ENCODE measurements around the gene SH2D3C. TPM values are rescaled to one million over a fixed set of nuclear protein-coding genes. Genes with fewer than 3 reads are reported as not detected.

Gene SH2D3C
- total RNA-seq, 1 donor from 2014 or later, result 19.3 TPM

GRCh38 chr9:127814619-127815511 lies 36.4 kb upstream of the SH2D3C start:
- Mint-ChIP-seq H3K9me3 (ENCODE audit: unreplicated experiment) (no peaks in the 10 kb centered on the region), H3K4me3 (ENCODE audit: unreplicated experiment) (no peak overlapping the region), H3K27ac (ENCODE audit: unreplicated experiment) (no peak overlapping the region), H3K4me1 (ENCODE audit: unreplicated experiment) (no peaks in the 10 kb centered on the region), H3K27me3 (ENCODE audit: unreplicated experiment) (no peaks in the 10 kb centered on the region), H3K36me3 (ENCODE audit: unreplicated experiment) (peaks cover 11% of the 10 kb centered on the region)
- DNase-seq (ENCODE audit: extremely low spot score, unreplicated experiment), result no peak
- no peak for TF ChIP-seq CTCF (IDR thresholded peaks at IDR 0.05)

GRCh38 chr9:127813686-127814226 lies 35.3 kb upstream of the SH2D3C start:
- Mint-ChIP-seq H3K4me1 (ENCODE audit: unreplicated experiment) (no peaks in the 10 kb centered on the region), H3K36me3 (ENCODE audit: unreplicated experiment) (peaks cover 13% of the 10 kb centered on the region), H3K9me3 (ENCODE audit: unreplicated experiment) (no peaks in the 10 kb centered on the region), H3K27me3 (ENCODE audit: unreplicated experiment) (no peaks in the 10 kb centered on the region), H3K4me3 (ENCODE audit: unreplicated experiment) (no peak overlapping the region), H3K27ac (ENCODE audit: unreplicated experiment) (peak overlapping the region; percentile 4)
- no peak for TF ChIP-seq CTCF (IDR thresholded peaks at IDR 0.05)
- no peak for DNase-seq (ENCODE audit: extremely low spot score, unreplicated experiment)

- Mint-ChIP-seq H3K36me3 (ENCODE audit: unreplicated experiment) (peaks cover 8% of the 10 kb centered on the region), H3K27me3 (ENCODE audit: unreplicated experiment) (no peaks in the 10 kb centered on the region), H3K27ac (ENCODE audit: unreplicated experiment) (peak overlapping the region; percentile 4), H3K9me3 (ENCODE audit: unreplicated experiment) (no peaks in the 10 kb centered on the region), H3K4me1 (ENCODE audit: unreplicated experiment) (no peaks in the 10 kb centered on the region), H3K4me3 (ENCODE audit: unreplicated experiment) (no peak overlapping the region)
- TF ChIP-seq CTCF (IDR thresholded peaks at IDR 0.05), result no peak
- no peak for DNase-seq (ENCODE audit: extremely low spot score, unreplicated experiment)
Observed at GRCh38 chr9:127812936-127813675, 34.6 kb upstream of the SH2D3C start.

GRCh38 chr9:127812011-127812410 lies 33.5 kb upstream of the SH2D3C start:
- no peak overlapping the region for H3K4me3 Mint-ChIP-seq (ENCODE audit: unreplicated experiment)

More at GRCh38 chr9:127812011-127812410, 33.5 kb upstream of the SH2D3C start:
- Mint-ChIP-seq H3K4me1 (ENCODE audit: unreplicated experiment) (no peaks in the 10 kb centered on the region), H3K36me3 (ENCODE audit: unreplicated experiment) (peaks cover 10% of the 10 kb centered on the region), H3K9me3 (ENCODE audit: unreplicated experiment) (no peaks in the 10 kb centered on the region), H3K27ac (ENCODE audit: unreplicated experiment) (no peak overlapping the region), H3K27me3 (ENCODE audit: unreplicated experiment) (no peaks in the 10 kb centered on the region)
- no peak for DNase-seq (ENCODE audit: extremely low spot score, unreplicated experiment)
- no peak for TF ChIP-seq CTCF (IDR thresholded peaks at IDR 0.05)
